BJ (cell line): ENCODE results near the gene CLK2. TPM values are rescaled to one million over a fixed set of nuclear protein-coding genes. Genes with fewer than 3 reads are reported as not detected.

Experiments
- CTCF ChIA-PET: fragments of 350-600 bp; formaldehyde crosslinking; extraction: SDS; loops from one replicate; lab custom pipeline; 2021; ENCODE audit warnings: antibody characterized with exemption, inconsistent platforms; lab: Yijun Ruan, JAX
- POLR2A ChIA-PET: fragments of 300-600 bp; sonication (Branson Sonifier 250); formaldehyde crosslinking; extraction: SDS; loops from one replicate; lab custom pipeline; 2021; ENCODE audit warnings: antibody characterized with exemption; lab: Charles Lee
- DNase-seq: peaks from one replicate; pipeline ENCODE4 v3.0.0-alpha.2; 2011; ENCODE audit warnings: low read depth
- H3K27me3 ChIP-seq: 2 replicates; pipeline ENCODE4 v1.6.0; 2011; ENCODE audit warnings: low read length; ENCODE audit not compliant: control insufficient read depth, insufficient read depth
- H3K36me3 ChIP-seq: 2 replicates; pipeline ENCODE4 v1.5.1; 2011; ENCODE audit warnings: low read length; ENCODE audit not compliant: control insufficient read depth, insufficient read depth
- H3K4me3 ChIP-seq: 2 replicates; pipeline ENCODE4 v1.5.1; 2011; ENCODE audit warnings: low read depth, mild to moderate bottlenecking, control low read depth, low read length
- CTCF ChIP-seq: IDR thresholded peaks from 2 replicates; pipeline ENCODE4 v1.5.1; 2011; ENCODE audit warnings: low read depth, mild to moderate bottlenecking, control low read depth, inconsistent platforms, low read length, moderate library complexity; ENCODE audit not compliant: insufficient read depth
- polyA minus RNA-seq: library from RNA; depleted of rRNA, polyadenylated mRNA; stranded (reverse); fragments of >200 nt; gene quantifications from 2 replicates; pipeline ENCODE4 v1.2.3, GENCODE V29; 2011; rRNA and poly(A)+ RNA removed
- polyA plus RNA-seq: library from polyadenylated mRNA; depleted of rRNA; stranded (reverse); fragments of >200 nt; gene quantifications from 2 replicates; pipeline ENCODE4 v1.2.3, GENCODE V29; 2011; rRNA removed

The CLK2 gene
- polyA plus RNA-seq, result 46.1 and 57.4 TPM in 2 replicates
- polyA minus RNA-seq, result 38.6 and 41.2 TPM in 2 replicates

- POLR2A ChIA-PET, result interaction anchor here (0.5 to 0.7 kb wide), 2 partner anchors 23 to 49 kb away, joined by 3 to 4 read pairs; no protein-coding TSS in a partner anchor
- TF ChIP-seq CTCF, result no peak
- Histone ChIP-seq H3K27me3 (no peaks in the 10 kb centered on the region), H3K4me3 (peak within 1 kb of the TSS; percentile 88), H3K36me3 (peaks cover 12% of the 10 kb centered on the region)
- DNase-seq, result peak; percentile 46
- CTCF ChIA-PET, result interaction anchor here (0.9 to 3.7 kb wide), 7 partner anchors 12 to 66 kb away, joined by 3 to 20 read pairs (median 4); partner anchors contain the start of gene SCAMP3
Measured at GRCh38 chr1:155273343-155274245, at the start of gene CLK2. CLK2 (minus strand) TSS chr1:155273504; CDS start chr1:155270977, 2,527 bp downstream.

GRCh38 chr1:155322571-155322952 is 49.3 kb upstream of the CLK2 start:
- ChIA-PET POLR2A (interaction anchor here (0.6 kb wide), 1 partner anchor 762 kb away, joined by 3 read pairs; no protein-coding TSS in a partner anchor), CTCF (interaction anchor here (0.6 to 4.3 kb wide), 12 partner anchors 10 to 1168 kb away, joined by 3 to 54 read pairs (median 3); partner anchors contain the start of genes CLK2, ENTREP3 and MTX1)
- DNase-seq, result no peak
- Histone ChIP-seq H3K4me3 (peak overlapping the region; percentile 66), H3K27me3 (no peaks in the 10 kb centered on the region), H3K36me3 (0 out of 2 replicates have a peak, but pooled peaks cover under 1% of the 10 kb centered on the region)
- TF ChIP-seq CTCF, result no peak

GRCh38 chr1:155321639-155322503 is 48.6 kb upstream of the CLK2 start:
- no peak for TF ChIP-seq CTCF
- no peaks in the 10 kb centered on the region for H3K36me3 ChIP-seq
- CTCF ChIA-PET, result interaction anchor here (0.6 to 4.3 kb wide), 14 partner anchors 9 to 1168 kb away, joined by 3 to 54 read pairs (median 3); partner anchors contain the start of genes CLK2, ENTREP3 and MTX1
- H3K27me3 ChIP-seq, result no peaks in the 10 kb centered on the region
- POLR2A ChIA-PET, result interaction anchor here (0.6 kb wide), 1 partner anchor 762 kb away, joined by 3 read pairs; no protein-coding TSS in a partner anchor
- DNase-seq, result no peak
- H3K4me3 ChIP-seq, result peak overlapping the region; percentile 66

GRCh38 chr1:155320661-155321617 is 47.6 kb upstream of the CLK2 start, which contains the start of gene RUSC1:
RUSC1 (plus strand) TSS chr1:155320894; CDS start chr1:155321774, 880 bp downstream.
- H3K27me3 ChIP-seq, result no peaks in the 10 kb centered on the region
- 0 out of 2 replicates have a peak, but pooled peaks cover 1% of the 10 kb centered on the region for H3K36me3 ChIP-seq
- H3K4me3 ChIP-seq, result peak within 1 kb of the TSS; percentile 59
- DNase-seq, result no peak
- ChIA-PET CTCF (interaction anchor here (0.7 to 4.3 kb wide), 7 partner anchors 28 to 282 kb away, joined by 3 to 54 read pairs (median 4); partner anchors contain the start of gene ENTREP3), POLR2A (no interaction called here)
- no peak for TF ChIP-seq CTCF
